ENCODE data around the gene CAPRIN1. TPM values are rescaled to one million over a fixed set of nuclear protein-coding genes. Genes with fewer than 3 reads are reported as not detected.

CAPRIN1 gene
- total RNA-seq, 1 experiment from 2014 or later = 1,470 TPM

DNA sequence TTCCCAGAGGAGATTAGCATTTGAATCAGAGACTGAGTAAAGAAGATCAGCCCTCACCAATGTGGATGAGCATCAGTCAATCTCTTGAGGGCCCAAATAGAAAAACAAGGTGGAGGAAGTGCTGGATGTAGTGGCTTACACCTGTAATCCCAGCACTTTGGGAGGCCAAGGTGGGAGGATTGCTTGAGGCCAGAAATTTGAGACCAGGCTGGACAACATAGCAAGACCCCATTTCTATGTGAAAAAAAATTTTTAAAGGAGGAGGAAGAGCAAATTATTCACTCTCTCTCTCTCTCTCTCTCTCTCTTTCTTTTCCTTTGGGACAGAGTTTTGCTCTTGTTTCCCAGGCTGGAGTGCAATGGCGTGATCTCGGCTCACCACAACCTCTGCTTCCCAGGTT is 18.1 kb upstream of the CAPRIN1 start:
- no peak for TF ChIP-seq EZH2 (IDR thresholded peaks at IDR 0.05; ENCODE audit: borderline replicate concordance, low read depth, low read length, poor library complexity, severe bottlenecking)
- TF ChIP-seq, protein P1, sequence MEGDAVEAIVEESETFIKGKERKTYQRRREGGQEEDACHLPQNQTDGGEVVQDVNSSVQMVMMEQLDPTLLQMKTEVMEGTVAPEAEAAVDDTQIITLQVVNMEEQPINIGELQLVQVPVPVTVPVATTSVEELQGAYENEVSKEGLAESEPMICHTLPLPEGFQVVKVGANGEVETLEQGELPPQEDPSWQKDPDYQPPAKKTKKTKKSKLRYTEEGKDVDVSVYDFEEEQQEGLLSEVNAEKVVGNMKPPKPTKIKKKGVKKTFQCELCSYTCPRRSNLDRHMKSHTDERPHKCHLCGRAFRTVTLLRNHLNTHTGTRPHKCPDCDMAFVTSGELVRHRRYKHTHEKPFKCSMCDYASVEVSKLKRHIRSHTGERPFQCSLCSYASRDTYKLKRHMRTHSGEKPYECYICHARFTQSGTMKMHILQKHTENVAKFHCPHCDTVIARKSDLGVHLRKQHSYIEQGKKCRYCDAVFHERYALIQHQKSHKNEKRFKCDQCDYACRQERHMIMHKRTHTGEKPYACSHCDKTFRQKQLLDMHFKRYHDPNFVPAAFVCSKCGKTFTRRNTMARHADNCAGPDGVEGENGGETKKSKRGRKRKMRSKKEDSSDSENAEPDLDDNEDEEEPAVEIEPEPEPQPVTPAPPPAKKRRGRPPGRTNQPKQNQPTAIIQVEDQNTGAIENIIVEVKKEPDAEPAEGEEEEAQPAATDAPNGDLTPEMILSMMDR (conservative IDR thresholded peaks at IDR 0.05; ENCODE audit: low read depth, low read length) = no peak
- Histone ChIP-seq H3K36me3 (ENCODE audit: insufficient read depth, low read length, poor library complexity, severe bottlenecking) (no peaks in the 10 kb centered on the region), H3K9me3 (ENCODE audit: low read depth, low read length, poor library complexity, severe bottlenecking) (no peaks in the 10 kb centered on the region), H3K4me3 (ENCODE audit: low read depth, low read length, poor library complexity, severe bottlenecking) (no peak overlapping the region), H3K27ac (ENCODE audit: low read depth, low read length, poor library complexity, severe bottlenecking) (no peak overlapping the region), H3K27me3 (replicated peaks; ENCODE audit: insufficient read depth, low read depth, low read length, poor library complexity) (no peaks in the 10 kb centered on the region), H3K4me1 (ENCODE audit: insufficient read depth, low read length, poor library complexity, severe bottlenecking) (peaks cover 43% of the 10 kb centered on the region)
- BruUV-seq (replicated peaks) = no TSS peak
- intact Hi-C loops (cut with micrococcal nuclease; ENCODE audit: unreplicated experiment) = no loop called here
- POLR2A ChIA-PET (ENCODE audit: low non-redundant PET) = interaction anchor here (0.6 kb wide), 1 partner anchor 10 kb away, joined by 12 read pairs; no protein-coding TSS in a partner anchor
- DNase-seq (ENCODE audit: low spot score) = no peak
- CTCF ChIA-PET = no interaction called here

GRCh38 chr11:34034053-34034452 is 17.5 kb upstream of the CAPRIN1 start:
- no peak overlapping the region for H3K27ac ChIP-seq (ENCODE audit: low read depth, low read length, poor library complexity, severe bottlenecking)
- H3K9me3 ChIP-seq (ENCODE audit: low read depth, low read length, poor library complexity, severe bottlenecking) = no peaks in the 10 kb centered on the region
- intact Hi-C loops (cut with micrococcal nuclease; ENCODE audit: unreplicated experiment) = no loop called here
- no TSS peak for BruUV-seq (replicated peaks)
- CTCF ChIA-PET = no interaction called here
- H3K4me1 ChIP-seq (ENCODE audit: insufficient read depth, low read length, poor library complexity, severe bottlenecking) = peaks cover 43% of the 10 kb centered on the region
- H3K27me3 ChIP-seq (replicated peaks; ENCODE audit: insufficient read depth, low read depth, low read length, poor library complexity) = no peaks in the 10 kb centered on the region
- TF ChIP-seq, protein P1 (conservative IDR thresholded peaks at IDR 0.05; ENCODE audit: low read depth, low read length) = no peak
- TF ChIP-seq EZH2 (IDR thresholded peaks at IDR 0.05; ENCODE audit: borderline replicate concordance, low read depth, low read length, poor library complexity, severe bottlenecking) = no peak
- no peak for DNase-seq (ENCODE audit: low spot score)
- POLR2A ChIA-PET (ENCODE audit: low non-redundant PET) = interaction anchor here (0.6 kb wide), 1 partner anchor 9 kb away, joined by 12 read pairs; no protein-coding TSS in a partner anchor
- no peaks in the 10 kb centered on the region for H3K36me3 ChIP-seq (ENCODE audit: insufficient read depth, low read length, poor library complexity, severe bottlenecking)
- H3K4me3 ChIP-seq (ENCODE audit: low read depth, low read length, poor library complexity, severe bottlenecking) = no peak overlapping the region

DNA sequence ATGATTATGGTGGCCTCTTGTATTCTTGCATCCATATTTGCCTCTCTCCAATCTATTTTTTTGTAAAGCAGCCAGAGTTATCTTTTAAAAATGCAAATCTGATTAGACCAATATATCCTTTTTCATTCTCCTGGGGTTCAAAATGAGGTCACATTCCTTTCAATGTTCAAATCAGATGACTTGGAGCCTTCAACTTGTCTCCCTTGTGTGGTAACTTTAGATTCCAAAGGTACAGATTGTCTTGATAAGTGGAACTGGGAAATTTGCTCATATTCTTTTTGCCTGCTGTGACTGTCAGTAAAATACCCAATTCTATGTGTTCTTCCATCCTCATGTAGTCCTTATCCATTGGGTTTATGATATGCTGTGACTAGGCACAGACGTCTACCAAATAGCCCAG is 15.1 kb upstream of the CAPRIN1 start:
- Histone ChIP-seq H3K36me3 (ENCODE audit: insufficient read depth, low read length, poor library complexity, severe bottlenecking) (no peaks in the 10 kb centered on the region), H3K9me3 (ENCODE audit: low read depth, low read length, poor library complexity, severe bottlenecking) (no peaks in the 10 kb centered on the region), H3K4me1 (ENCODE audit: insufficient read depth, low read length, poor library complexity, severe bottlenecking) (peaks cover 35% of the 10 kb centered on the region), H3K4me3 (ENCODE audit: low read depth, low read length, poor library complexity, severe bottlenecking) (no peak overlapping the region), H3K27me3 (replicated peaks; ENCODE audit: insufficient read depth, low read depth, low read length, poor library complexity) (no peaks in the 10 kb centered on the region), H3K27ac (ENCODE audit: low read depth, low read length, poor library complexity, severe bottlenecking) (peak overlapping the region; percentile 47)
- ChIA-PET CTCF (interaction anchor here (1.0 kb wide), 1 partner anchor 39 kb away, joined by 3 read pairs; no protein-coding TSS in a partner anchor), POLR2A (ENCODE audit: low non-redundant PET) (interaction anchor here (0.5 to 0.6 kb wide), 2 partner anchors 14 to 111 kb away, joined by 3 read pairs; no protein-coding TSS in a partner anchor)
- intact Hi-C loops (cut with micrococcal nuclease; ENCODE audit: unreplicated experiment) = no loop called here
- TF ChIP-seq EZH2 (IDR thresholded peaks at IDR 0.05; ENCODE audit: borderline replicate concordance, low read depth, low read length, poor library complexity, severe bottlenecking) = no peak
- TF ChIP-seq, protein P1 (conservative IDR thresholded peaks at IDR 0.05; ENCODE audit: low read depth, low read length) = no peak
- DNase-seq (ENCODE audit: low spot score) = peak; percentile 96
- no TSS peak for BruUV-seq (replicated peaks)
